HG03342 (cell line): ENCODE data around the gene POLR3C.
A peak's percentile ranks its signal among the peaks of the same experiment; 100 is the strongest.

Source experiments
- ATAC-seq: cut with Tn5 transposase; IDR thresholded peaks from one replicate; pipeline ENCODE4 v1.9.1; 2021; ENCODE audit warnings: mild to moderate bottlenecking, moderate library complexity; ENCODE audit not compliant: unreplicated experiment

POLR3C gene

DNA sequence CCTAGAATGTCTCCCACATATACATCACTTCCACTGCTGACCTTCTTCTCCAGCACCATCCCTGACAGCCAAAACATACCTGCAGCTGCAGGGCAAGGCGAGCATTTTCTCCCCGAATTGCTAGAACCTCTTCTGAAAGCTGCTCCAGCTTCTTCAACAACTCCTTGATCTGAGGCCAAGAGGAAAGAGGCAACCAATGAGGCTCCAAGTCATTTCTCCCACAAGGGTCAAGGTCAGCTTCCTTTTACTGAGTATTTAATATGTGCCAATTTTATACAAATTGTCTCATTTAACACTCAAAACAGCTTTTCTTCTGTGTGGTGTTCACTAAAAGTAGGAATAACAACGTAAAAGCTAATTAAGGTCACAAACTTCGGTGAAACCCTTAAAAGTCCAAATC, 44.2 kb downstream of the POLR3C start:
- no peak for ATAC-seq

GRCh38 chr1:145871994-145872924, 48.3 kb downstream of the POLR3C start:
- no peak for ATAC-seq

DNA sequence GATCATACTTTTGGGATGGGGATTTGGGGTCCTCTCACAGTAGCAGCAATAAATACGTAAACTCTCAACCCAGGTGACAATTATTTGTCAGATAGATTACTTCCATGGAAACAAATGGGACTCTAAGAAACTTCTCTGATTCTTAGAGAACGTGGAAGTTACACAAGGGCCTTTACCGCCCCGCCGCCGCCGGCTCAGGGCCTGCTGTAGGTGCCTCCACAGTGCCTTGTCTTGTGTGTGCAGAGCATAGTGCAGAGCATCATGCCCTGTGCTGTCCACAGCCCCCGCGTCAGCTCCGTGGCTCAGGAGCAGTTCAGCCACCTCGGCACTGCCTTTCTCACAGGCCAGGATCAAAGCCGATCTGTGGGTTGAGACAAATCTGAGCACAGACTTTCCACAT, 50.6 kb downstream of the POLR3C start:
- ATAC-seq: no peak

- no peak for ATAC-seq
Measured at GRCh38 chr1:145877923-145878486, 54.0 kb downstream of the POLR3C start.

- no peak for ATAC-seq
Measured at GRCh38 chr1:145878724-145879123, 54.7 kb downstream of the POLR3C start.

DNA sequence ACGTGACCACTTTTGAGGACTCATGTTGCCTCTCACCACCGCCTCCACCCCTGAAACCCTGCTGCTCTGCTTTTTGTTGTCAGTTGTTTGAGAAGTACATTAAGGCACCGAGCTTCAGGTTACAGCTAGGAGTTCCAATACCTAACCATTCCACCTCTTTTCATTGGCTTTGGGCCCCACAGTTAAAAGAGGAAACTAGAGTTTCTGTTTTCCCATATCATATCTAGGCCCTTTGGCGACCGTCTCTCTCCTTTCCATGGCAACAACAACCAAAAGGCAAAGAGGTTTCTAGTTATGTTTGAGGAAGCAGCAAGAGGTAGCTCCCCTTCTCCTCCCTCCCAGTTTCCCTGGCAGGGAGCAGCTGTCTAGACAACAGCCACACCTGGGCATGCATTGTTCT, 55.8 kb downstream of the POLR3C start:
- no peak for ATAC-seq

DNA sequence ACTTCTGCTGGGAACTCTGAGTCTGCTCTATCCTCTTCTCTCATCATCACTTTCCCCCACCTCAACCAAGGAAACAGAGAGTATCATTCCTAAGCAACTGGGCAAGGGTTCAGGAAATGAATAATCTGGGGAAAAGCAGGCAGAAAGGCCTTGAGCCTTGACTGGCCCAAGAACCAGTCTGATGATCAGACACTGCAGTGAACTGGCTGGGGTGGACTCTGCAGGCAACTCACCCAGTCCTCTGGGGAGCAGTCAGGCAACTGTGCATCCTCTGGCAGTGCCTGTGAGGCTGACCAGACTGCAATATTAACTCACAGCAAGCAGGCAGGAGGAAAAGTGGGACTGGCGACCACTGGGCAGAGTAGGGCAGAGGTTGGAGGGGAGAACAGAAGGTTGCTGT, 60.7 kb downstream of the POLR3C start:
- no peak for ATAC-seq

DNA sequence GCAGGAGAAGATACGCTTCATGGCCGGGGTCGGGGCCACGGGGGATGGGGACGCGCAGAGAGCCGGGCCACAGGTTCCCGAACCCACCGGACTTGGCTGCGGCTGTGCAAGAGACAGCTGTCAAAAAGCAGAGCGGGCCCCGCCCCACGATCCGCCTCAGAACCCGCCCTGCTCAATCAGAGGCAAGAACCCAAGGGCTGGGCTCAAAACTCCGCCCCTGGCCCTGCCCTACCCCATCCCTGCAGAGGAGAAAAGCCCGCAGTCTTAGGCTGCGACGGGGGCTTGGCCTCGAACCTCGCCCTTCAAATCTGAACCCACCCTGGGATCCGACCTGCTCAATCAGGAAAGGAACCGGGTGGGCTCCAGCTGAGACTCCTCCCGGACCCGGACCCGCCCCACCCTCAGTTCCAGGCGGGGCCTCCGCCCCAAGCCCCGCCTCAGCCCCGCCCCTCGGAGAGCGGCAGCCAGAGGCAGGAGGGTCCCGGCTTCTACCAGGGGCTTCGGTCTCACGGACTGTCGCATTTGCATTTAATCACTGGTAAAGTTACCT, 61.8 kb downstream of the POLR3C start, which contains the start of gene ANKRD35:
Gene ANKRD35, minus strand, starts transcription at position 129 of the 550 bp plus-strand sequence. Its CDS starts 108 bp downstream, at position 21.
- peak; percentile 99 for ATAC-seq

DNA sequence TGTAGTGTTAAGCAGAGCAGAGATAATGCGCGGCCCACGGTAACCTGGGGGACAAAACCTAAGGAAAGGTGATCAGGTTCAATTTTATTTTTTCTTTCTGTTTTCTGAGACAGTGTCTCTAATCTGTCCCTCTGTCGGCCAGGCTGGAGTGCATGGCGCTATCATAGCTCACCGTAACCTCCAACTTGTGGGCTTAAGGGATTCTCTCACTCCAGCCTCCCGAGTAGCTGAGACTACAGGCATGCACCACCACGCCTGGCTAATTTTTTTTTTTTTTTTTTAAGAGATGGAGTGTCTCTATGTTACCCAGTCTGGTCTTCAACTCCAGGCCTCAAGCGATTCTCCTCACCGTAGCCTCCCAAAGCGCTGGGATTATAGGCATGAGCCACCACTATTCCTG, 62.4 kb downstream of the POLR3C start:
- no peak for ATAC-seq

DNA sequence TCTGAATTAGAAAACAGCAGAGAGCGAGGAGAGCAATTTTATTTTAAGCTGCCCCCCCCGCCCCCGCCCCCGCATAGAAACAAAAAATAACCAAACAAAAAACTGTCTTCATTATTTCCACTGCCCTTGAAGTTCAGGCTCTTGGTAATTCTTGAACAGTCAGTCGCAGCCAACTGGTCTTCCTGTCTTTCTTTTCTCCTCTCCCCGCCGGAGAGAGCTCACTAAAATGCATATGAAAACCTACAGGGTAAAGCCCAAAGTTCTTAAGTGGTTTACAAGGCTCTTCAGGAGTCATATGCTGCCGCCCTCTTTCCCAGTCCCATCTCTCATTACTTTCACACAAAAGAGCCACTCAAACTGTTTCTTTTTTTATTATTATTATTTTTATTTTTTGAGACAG, 62.8 kb downstream of the POLR3C start:
- ATAC-seq: no peak

- no peak for ATAC-seq
Measured at GRCh38 chr1:145887631-145888030, 63.6 kb downstream of the POLR3C start.

- ATAC-seq: no peak
Measured at GRCh38 chr1:145889722-145890121, 65.7 kb downstream of the POLR3C start.

GRCh38 chr1:145891143-145891542, 67.1 kb downstream of the POLR3C start:
- no peak for ATAC-seq

DNA sequence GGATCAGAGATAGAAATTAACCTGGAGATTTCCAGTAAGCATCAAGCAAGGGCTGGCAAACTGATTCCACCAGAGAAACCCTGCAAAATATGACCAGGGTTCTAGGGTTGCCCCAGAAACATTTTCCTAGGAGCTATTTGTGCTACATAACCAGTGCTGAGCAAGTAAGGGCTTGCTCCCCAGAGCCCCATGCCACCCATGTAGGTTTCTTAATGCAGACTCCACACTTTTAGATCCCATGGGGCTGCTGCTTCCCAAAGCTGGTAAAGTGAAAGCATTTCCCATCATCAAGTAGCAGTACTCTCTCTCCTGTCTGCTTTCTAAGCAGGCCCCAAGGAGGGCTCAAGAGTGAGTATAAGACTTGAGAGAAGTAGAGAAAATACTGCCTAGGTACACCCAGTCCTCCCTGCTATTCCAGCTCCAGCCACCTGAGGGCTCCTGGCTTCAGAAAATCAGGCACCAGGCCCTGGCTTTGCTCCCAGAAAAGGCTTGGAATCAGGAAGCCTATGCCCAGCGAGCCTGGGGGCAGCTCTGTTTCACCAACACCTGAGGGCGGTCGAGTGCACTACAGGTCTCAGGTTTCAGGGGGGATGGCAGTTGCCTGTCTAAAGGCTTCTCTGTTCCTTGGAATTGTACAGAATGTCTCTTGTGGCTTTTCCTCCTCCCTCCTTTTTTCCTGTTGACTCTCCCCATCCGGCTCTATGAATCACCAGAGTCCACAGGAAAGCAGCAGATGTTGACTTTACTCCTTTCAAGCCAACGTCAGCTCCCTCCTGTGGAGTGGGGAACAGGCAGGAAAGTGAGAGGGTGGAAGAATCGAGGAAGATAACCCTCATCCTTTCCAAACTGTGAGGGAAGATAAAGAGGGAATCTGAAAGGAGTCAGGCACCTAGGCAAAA, 67.8 kb downstream of the POLR3C start:
- no peak for ATAC-seq

GRCh38 chr1:145892486-145893087, 68.6 kb downstream of the POLR3C start:
- ATAC-seq: no peak

DNA sequence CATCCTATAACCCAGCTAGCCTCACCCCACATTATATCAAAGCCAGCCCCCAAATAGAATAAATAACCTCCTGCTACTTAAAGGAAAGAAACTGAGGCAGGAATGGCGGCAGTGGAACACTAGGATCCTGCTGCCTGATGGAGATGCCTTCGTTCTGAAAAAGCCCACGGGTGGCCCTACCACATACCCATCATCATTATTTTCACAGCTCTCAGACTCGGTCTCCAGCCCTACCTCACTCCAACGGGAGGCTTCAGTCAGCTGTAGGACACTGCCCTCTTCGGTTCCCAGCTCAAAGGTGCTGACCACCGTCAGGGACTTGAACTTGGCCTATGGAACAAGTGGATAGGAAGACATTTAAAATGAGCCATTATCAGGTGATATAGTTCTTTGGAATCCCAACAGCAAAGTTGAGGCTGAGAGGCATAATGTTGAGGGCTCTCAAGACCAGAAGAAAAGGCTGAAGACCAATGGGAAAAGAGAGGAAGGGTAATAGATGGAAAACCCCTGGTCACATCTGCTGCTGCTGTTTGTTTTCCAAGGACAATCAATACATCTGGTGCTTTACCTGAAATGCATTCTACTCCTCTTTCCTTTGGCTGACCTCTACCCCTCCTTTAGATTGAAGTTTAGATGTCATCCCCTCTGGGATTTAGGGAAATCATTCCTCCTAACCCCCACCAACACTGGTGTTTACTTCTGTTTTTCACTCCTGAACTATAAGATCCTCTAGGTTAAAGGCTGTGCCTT, 69.5 kb downstream of the POLR3C start:
- ATAC-seq: no peak
